Omental fat pad (tissue), 4 donors: ENCODE data around the gene PHF14. TPM values are rescaled to one million over a fixed set of nuclear protein-coding genes. Genes with fewer than 3 reads are reported as not detected.

Experiments used
- ATAC-seq: fragments of 150-250 bp; one replicate; pipeline ENCODE4 v1.9.1; 2016; ENCODE audit warnings: mild to moderate bottlenecking, moderate library complexity; ENCODE audit not compliant: low FRiP score
- DNase-seq: peaks from one replicate; pipeline ENCODE4 v3.0.0-alpha.2; 2019; ENCODE audit warnings: low spot score
- total RNA-seq, 4 donors: library from RNA; depleted of rRNA; stranded (reverse); fragments of >200 nt; gene quantifications; one replicate each; pipeline ENCODE4 v1.1.0, GENCODE V29; 2016
- TF ChIP-seq, protein P1 (sequence below), 3 donors: fragments of 450-650 bp; IDR thresholded peaks; one replicate each; pipeline ENCODE4 v1.5.1; 2016 to 2017; ENCODE audit warnings: antibody characterized with exemption in 3 of 3, mild to moderate bottlenecking in 3 of 3, moderate library complexity in 2 of 3

The PHF14 gene
- total RNA-seq, 4 donors from 2014 or later = 23.2 to 46.8 (median 29.2) TPM

DNA sequence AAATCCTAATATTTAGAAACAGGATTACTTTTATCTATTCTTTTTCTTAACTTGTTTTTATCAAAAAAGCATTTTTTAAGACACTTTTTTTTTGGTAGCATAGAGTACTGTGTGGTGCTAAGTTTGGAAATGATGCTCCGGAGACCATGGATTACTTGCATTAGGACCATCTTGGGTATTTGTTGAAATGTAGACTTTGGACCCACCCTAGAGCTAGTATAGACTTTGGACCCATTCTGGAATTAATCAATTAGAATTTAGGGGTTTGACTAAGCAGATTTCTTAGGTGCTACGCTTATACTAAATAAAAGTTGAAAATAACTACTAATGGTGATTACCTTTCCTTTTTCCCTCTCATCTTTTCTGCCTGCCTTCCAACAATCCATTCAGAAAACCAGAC is 80.4 kb downstream of the PHF14 start:
- TF ChIP-seq, protein P1, sequence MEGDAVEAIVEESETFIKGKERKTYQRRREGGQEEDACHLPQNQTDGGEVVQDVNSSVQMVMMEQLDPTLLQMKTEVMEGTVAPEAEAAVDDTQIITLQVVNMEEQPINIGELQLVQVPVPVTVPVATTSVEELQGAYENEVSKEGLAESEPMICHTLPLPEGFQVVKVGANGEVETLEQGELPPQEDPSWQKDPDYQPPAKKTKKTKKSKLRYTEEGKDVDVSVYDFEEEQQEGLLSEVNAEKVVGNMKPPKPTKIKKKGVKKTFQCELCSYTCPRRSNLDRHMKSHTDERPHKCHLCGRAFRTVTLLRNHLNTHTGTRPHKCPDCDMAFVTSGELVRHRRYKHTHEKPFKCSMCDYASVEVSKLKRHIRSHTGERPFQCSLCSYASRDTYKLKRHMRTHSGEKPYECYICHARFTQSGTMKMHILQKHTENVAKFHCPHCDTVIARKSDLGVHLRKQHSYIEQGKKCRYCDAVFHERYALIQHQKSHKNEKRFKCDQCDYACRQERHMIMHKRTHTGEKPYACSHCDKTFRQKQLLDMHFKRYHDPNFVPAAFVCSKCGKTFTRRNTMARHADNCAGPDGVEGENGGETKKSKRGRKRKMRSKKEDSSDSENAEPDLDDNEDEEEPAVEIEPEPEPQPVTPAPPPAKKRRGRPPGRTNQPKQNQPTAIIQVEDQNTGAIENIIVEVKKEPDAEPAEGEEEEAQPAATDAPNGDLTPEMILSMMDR (IDR thresholded peaks at IDR 0.05) = no peak
- no peak for ATAC-seq
- DNase-seq = no peak

DNA sequence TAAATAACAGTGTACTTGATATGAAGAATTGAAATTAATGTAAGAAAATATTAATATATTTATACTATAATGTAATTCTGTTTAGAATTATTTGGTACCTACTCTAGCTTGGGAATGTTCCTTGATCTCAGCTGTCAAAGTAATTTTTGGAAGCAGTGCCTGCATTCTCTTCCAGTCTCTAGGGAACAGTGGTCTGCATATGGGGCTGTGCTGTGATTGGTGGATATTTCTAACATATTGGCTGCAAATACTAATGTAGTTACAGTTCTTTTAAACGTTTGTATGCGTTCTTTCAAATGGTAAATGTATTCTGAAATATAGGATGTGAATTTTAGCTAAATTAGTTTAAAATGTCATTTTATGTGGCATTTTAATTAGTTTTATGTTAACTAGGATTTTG is 87.2 kb downstream of the PHF14 start:
- no peak for ATAC-seq
- TF ChIP-seq, protein P1 (IDR thresholded peaks at IDR 0.05) = no peak
- no peak for DNase-seq

DNA sequence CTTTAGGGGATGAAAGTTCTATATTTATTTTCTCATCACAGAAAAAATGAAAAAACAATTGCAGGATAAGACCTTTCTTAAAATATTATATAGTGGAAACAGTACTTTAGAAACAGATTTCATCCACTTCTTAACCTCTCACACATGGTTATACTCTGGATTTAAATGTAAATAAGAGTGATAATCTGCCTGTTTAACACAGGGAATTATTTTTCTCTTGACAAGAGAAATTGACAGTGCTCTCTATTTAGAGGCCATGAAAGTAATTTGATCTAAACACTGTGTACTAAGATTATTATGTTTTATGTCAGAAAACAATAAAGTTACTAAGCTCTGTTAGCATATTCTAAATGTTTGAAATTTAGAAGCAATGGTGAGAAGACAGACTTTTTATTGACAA is 88.4 kb downstream of the PHF14 start:
- DNase-seq = no peak
- TF ChIP-seq, protein P1 (IDR thresholded peaks at IDR 0.05) = no peak
- ATAC-seq = no peak

DNA sequence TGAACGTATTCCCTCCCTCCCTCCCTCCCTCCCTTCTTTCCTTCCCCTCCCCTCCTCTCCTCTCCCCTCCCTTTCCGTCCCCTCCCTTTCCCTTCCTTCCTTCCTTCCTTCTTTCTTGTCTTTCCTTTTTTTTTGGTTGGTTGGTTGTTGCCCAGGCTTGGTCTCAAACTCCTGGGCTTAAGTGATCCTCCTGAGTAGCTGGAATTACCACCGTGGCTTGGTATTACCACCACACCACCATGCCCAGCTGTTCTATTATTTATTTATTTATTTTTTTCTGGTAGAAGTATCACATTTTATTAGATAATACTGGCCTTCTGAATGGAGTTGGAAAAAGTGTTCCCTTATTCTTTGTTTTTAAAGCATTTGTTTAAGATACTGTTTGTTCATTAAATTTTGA is 95.9 kb downstream of the PHF14 start:
- TF ChIP-seq, protein P1 (IDR thresholded peaks at IDR 0.05) = no peak
- DNase-seq (no peak), ATAC-seq (no peak)

DNA sequence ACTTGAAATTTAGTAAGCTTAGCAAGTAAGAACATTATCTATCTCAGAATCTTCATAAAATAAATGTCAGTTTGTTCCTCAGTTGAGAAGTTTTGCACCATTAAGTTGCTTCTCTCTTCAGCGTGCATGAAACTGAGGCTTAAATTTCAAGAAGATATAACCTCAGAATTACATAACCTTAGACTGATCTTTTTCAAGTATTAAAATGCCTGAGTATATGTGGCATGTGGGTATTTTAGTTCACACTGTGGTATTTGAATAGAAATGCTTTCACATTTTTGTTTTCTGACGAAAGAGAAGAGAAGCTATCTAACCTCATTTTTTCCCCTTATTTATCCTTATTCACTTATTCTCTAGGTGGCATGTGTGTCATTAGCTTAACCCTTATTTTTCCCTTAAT is 104.1 kb downstream of the PHF14 start:
- TF ChIP-seq, protein P1 (IDR thresholded peaks at IDR 0.05) = no peak
- ATAC-seq (no peak), DNase-seq (no peak)

DNA sequence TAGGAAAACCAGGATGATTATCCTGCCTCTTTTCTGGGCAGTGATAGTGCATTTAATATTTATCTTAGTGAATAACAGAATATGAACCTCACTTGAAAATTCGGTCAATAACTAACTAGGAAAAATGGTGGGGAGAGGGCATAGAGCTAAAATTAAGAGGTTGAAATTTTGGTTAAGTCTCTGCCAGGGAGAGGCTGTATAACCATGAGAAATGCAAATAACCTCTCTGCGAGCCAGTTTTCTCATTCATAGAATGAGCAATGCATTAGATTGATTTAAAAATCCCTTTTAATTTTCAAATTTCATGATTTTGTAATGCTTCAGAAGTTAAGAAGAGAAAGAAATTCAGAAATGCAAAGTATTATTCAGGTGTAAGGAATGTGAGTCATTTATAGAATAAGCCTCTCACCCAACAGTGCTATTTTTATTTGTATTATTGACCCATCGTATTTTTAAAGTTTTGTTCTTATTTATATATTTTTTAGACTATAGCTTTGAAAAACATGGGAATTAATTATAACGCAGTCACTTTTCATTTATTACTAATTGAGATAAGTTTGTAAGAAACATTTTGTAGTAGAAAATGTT is 104.7 kb downstream of the PHF14 start:
- TF ChIP-seq, protein P1 (IDR thresholded peaks at IDR 0.05) = no peak
- ATAC-seq = no peak
- no peak for DNase-seq

DNA sequence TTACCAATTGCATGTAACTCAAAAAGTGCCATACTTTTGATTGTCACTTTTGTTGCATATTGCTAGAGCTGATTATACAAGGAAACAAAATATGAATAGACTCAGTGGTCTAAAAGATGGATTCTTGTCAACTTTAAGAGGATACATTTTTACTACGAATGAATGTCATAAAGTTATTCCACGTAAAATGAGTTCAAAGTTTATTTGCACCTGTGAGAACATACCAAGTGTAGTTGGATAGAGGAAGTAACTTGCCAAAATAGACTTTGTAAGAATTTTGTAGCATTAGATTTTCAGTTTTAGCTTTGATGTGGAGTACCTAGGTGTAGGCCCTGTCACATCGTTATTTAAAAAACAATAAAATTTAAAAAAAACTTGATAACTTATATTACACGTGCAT is 106.2 kb downstream of the PHF14 start:
- TF ChIP-seq, protein P1 (IDR thresholded peaks at IDR 0.05) = no peak
- ATAC-seq (no peak), DNase-seq (no peak)
